GM18907 (cell line): ENCODE measurements around the gene FBXO30.

Experiments
- ATAC-seq: cut with Tn5 transposase; IDR thresholded peaks from one replicate; pipeline ENCODE4 v1.9.1; 2021; ENCODE audit warnings: mild to moderate bottlenecking, moderate library complexity; ENCODE audit not compliant: unreplicated experiment

The FBXO30 gene

GRCh38 chr6:145814501-145815308 lies at the start of gene FBXO30:
TSS of gene FBXO30 (minus strand) at chr6:145814795. CDS start at chr6:145806405, 8,390 bp downstream.
- ATAC-seq: peak; percentile 78

- peak; percentile 46 for ATAC-seq
Observed at GRCh38 chr6:145863988-145864616, 49.5 kb upstream of the FBXO30 start.

- ATAC-seq: no peak
Observed at GRCh38 chr6:145863366-145863765, 48.8 kb upstream of the FBXO30 start.

GRCh38 chr6:145860562-145860961 lies 46.0 kb upstream of the FBXO30 start:
- ATAC-seq: no peak

- no peak for ATAC-seq
Observed at GRCh38 chr6:145850671-145851070, 36.1 kb upstream of the FBXO30 start.

- no peak for ATAC-seq
Observed at GRCh38 chr6:145848541-145848940, 33.9 kb upstream of the FBXO30 start.

GRCh38 chr6:145845557-145845956 lies 31.0 kb upstream of the FBXO30 start:
- no peak for ATAC-seq

- ATAC-seq: no peak
Observed at GRCh38 chr6:145844933-145845540, 30.4 kb upstream of the FBXO30 start.

- ATAC-seq: no peak
Observed at GRCh38 chr6:145842693-145843546, 28.3 kb upstream of the FBXO30 start.

GRCh38 chr6:145841668-145842067 lies 27.1 kb upstream of the FBXO30 start:
- ATAC-seq: no peak

GRCh38 chr6:145839653-145840052 lies 25.1 kb upstream of the FBXO30 start:
- ATAC-seq: no peak

- no peak for ATAC-seq
Observed at GRCh38 chr6:145838305-145838704, 23.7 kb upstream of the FBXO30 start.

GRCh38 chr6:145836772-145837171 lies 22.2 kb upstream of the FBXO30 start:
- ATAC-seq: no peak

- no peak for ATAC-seq
Observed at GRCh38 chr6:145836170-145836569, 21.6 kb upstream of the FBXO30 start.

GRCh38 chr6:145830612-145831011 lies 16.0 kb upstream of the FBXO30 start:
- ATAC-seq: peak; percentile 65

- no peak for ATAC-seq
Observed at GRCh38 chr6:145829950-145830349, 15.4 kb upstream of the FBXO30 start.

- no peak for ATAC-seq
Observed at GRCh38 chr6:145829102-145829501, 14.5 kb upstream of the FBXO30 start.

- ATAC-seq: no peak
Observed at GRCh38 chr6:145824344-145824743, 9.7 kb upstream of the FBXO30 start.

GRCh38 chr6:145823328-145823944 lies 8.8 kb upstream of the FBXO30 start:
- ATAC-seq: no peak

GRCh38 chr6:145822456-145822855 lies 7.9 kb upstream of the FBXO30 start:
- ATAC-seq: no peak

- ATAC-seq: no peak
Observed at GRCh38 chr6:145819994-145820393, 5.4 kb upstream of the FBXO30 start.
